ENCODE measurements around the gene TNFRSF1A. TPM values are rescaled to one million over a fixed set of nuclear protein-coding genes. Genes with fewer than 3 reads are reported as not detected.

TNFRSF1A gene
- total and polyA plus RNA-seq, 2 of the 13 experiments (the other 11 are each of a cell fraction or from before 2014, with no cell fraction given) = 41.5 to 61.2 TPM

- TF ChIP-seq FOXA3 (CRISPR knock-in tag; IDR thresholded peaks at IDR 0.05) (0 out of 2 replicates have a peak, but pooled peaks have one; percentile 5), MED1 (CRISPR knock-in tag; IDR thresholded peaks at IDR 0.05) (0 out of 2 replicates have a peak, but pooled peaks have one; percentile 14), ZNF431 (CRISPR knock-in tag; IDR thresholded peaks at IDR 0.05; ENCODE audit: borderline replicate concordance, low read depth) (no peak), JUNB (CRISPR knock-in tag; IDR thresholded peaks at IDR 0.05; ENCODE audit: borderline replicate concordance) (no peak), MYC (CRISPR knock-in tag; IDR thresholded peaks at IDR 0.05; ENCODE audit: borderline replicate concordance) (no peak), ZFX (CRISPR knock-in tag; IDR thresholded peaks at IDR 0.05; ENCODE audit: low read depth) (peak; percentile 5; the same call in 1 of the 2 replicates), ZNF713 (CRISPR knock-in tag; IDR thresholded peaks at IDR 0.05) (no peak), ZNF629 (CRISPR knock-in tag; conservative IDR thresholded peaks at IDR 0.05) (no peak), ZFP91 (CRISPR knock-in tag; IDR thresholded peaks at IDR 0.05; ENCODE audit: borderline replicate concordance) (peak; percentile 24; the same call in 1 of the 2 replicates), NBN (conservative IDR thresholded peaks at IDR 0.05) (no peak), TERF1 (CRISPR knock-in tag; IDR thresholded peaks at IDR 0.05) (no peak), ZNF549 (CRISPR knock-in tag; IDR thresholded peaks at IDR 0.05) (no peak), ZSCAN29 (CRISPR knock-in tag; conservative IDR thresholded peaks at IDR 0.05) (peak; percentile 67; the same call in 1 of the 2 replicates), REXO4 (CRISPR knock-in tag; IDR thresholded peaks at IDR 0.05; ENCODE audit: borderline replicate concordance) (no peak), ZNF841 (CRISPR knock-in tag; IDR thresholded peaks at IDR 0.05; ENCODE audit: borderline replicate concordance) (no peak)
- TF ChIP-seq, protein P1, sequence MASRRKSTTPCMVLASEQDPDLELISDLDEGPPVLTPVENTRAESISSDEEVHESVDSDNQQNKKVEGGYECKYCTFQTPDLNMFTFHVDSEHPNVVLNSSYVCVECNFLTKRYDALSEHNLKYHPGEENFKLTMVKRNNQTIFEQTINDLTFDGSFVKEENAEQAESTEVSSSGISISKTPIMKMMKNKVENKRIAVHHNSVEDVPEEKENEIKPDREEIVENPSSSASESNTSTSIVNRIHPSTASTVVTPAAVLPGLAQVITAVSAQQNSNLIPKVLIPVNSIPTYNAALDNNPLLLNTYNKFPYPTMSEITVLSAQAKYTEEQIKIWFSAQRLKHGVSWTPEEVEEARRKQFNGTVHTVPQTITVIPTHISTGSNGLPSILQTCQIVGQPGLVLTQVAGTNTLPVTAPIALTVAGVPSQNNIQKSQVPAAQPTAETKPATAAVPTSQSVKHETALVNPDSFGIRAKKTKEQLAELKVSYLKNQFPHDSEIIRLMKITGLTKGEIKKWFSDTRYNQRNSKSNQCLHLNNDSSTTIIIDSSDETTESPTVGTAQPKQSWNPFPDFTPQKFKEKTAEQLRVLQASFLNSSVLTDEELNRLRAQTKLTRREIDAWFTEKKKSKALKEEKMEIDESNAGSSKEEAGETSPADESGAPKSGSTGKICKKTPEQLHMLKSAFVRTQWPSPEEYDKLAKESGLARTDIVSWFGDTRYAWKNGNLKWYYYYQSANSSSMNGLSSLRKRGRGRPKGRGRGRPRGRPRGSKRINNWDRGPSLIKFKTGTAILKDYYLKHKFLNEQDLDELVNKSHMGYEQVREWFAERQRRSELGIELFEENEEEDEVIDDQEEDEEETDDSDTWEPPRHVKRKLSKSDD (CRISPR knock-in tag; IDR thresholded peaks at IDR 0.05; ENCODE audit: low read depth) = 0 out of 2 replicates have a peak, but pooled peaks have one; percentile 4
- TF ChIP-seq, protein P2, sequence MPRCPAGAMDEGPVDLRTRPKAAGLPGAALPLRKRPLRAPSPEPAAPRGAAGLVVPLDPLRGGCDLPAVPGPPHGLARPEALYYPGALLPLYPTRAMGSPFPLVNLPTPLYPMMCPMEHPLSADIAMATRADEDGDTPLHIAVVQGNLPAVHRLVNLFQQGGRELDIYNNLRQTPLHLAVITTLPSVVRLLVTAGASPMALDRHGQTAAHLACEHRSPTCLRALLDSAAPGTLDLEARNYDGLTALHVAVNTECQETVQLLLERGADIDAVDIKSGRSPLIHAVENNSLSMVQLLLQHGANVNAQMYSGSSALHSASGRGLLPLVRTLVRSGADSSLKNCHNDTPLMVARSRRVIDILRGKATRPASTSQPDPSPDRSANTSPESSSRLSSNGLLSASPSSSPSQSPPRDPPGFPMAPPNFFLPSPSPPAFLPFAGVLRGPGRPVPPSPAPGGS (CRISPR knock-in tag; IDR thresholded peaks at IDR 0.05) = peak; percentile 47
Observed at GRCh38 chr12:6336889-6337853, 4.7 kb downstream of the TNFRSF1A start (continued).
